HG03159 (cell line): ENCODE data around the gene HSD17B14.

Source experiments
- ATAC-seq: cut with Tn5 transposase; IDR thresholded peaks from one replicate; pipeline ENCODE4 v1.9.1; 2021; ENCODE audit warnings: mild to moderate bottlenecking, moderate library complexity; ENCODE audit not compliant: unreplicated experiment

Gene HSD17B14

GRCh38 chr19:48830965-48831364, 5.3 kb downstream of the HSD17B14 start:
- ATAC-seq: no peak

- ATAC-seq: no peak
These were observed 6.2 kb downstream of the HSD17B14 start for GRCh38 chr19:48830088-48830487.

- ATAC-seq: no peak
These were observed 9.7 kb downstream of the HSD17B14 start for GRCh38 chr19:48826606-48827020.

GRCh38 chr19:48822514-48822913, 13.8 kb downstream of the HSD17B14 start:
- no peak for ATAC-seq

- no peak for ATAC-seq
These were observed 14.7 kb downstream of the HSD17B14 start for GRCh38 chr19:48821633-48822032.

- ATAC-seq: no peak
These were observed 16.9 kb downstream of the HSD17B14 start for GRCh38 chr19:48819366-48819816.

GRCh38 chr19:48818234-48818820, 18.0 kb downstream of the HSD17B14 start:
- no peak for ATAC-seq

- no peak for ATAC-seq
These were observed 18.6 kb downstream of the HSD17B14 start for GRCh38 chr19:48817585-48818124.

- ATAC-seq: no peak
These were observed 20.3 kb downstream of the HSD17B14 start for GRCh38 chr19:48815870-48816501.

GRCh38 chr19:48814895-48815294, 21.4 kb downstream of the HSD17B14 start:
- no peak for ATAC-seq

GRCh38 chr19:48813123-48813913, 23.0 kb downstream of the HSD17B14 start:
- ATAC-seq: no peak

GRCh38 chr19:48812094-48812929, 24.0 kb downstream of the HSD17B14 start:
- no peak for ATAC-seq

GRCh38 chr19:48810151-48810550, 26.1 kb downstream of the HSD17B14 start:
- no peak for ATAC-seq

- ATAC-seq: no peak
These were observed 28.5 kb downstream of the HSD17B14 start for GRCh38 chr19:48807590-48808308.

GRCh38 chr19:48806818-48807589, 29.3 kb downstream of the HSD17B14 start:
- no peak for ATAC-seq

- ATAC-seq: no peak
These were observed 29.8 kb downstream of the HSD17B14 start for GRCh38 chr19:48806518-48806817.

GRCh38 chr19:48805452-48805851, 30.8 kb downstream of the HSD17B14 start:
- no peak for ATAC-seq

GRCh38 chr19:48804496-48804895, 31.8 kb downstream of the HSD17B14 start:
- no peak for ATAC-seq

GRCh38 chr19:48802623-48803022, 33.7 kb downstream of the HSD17B14 start:
- no peak for ATAC-seq
